Tibial artery (tissue), 4 donors: Measurements from ENCODE around the gene KCNMB4.

Experiments
- DNase-seq, 2 donors: peaks; one replicate each; pipeline ENCODE4 v3.0.0-alpha.2; 2019
- H3K27ac ChIP-seq, 2 donors: fragments of 200-600 bp; sonication (generic) in 1 of 2; 1 replicate in 1 of 2; 2 replicates in 1 of 2; pipeline ENCODE4 v1.5.1; 2018 to 2019; ENCODE audit warnings: mild to moderate bottlenecking in 1 of 2
- H3K27me3 ChIP-seq, 2 donors: fragments of 200-600 bp; sonication (generic) in 1 of 2; one replicate each; pipeline versions ENCODE4 v1.5.1 to v1.6.0; 2016 to 2019
- H3K36me3 ChIP-seq, 3 donors: fragments of 200-600 bp; sonication (generic) in 2 of 3; one replicate each; pipeline ENCODE4 v1.5.1; 2016 to 2019; ENCODE audit warnings: mild to moderate bottlenecking in 2 of 3
- H3K4me1 ChIP-seq, 4 donors: fragments of 200-600 bp; sonication (generic) in 2 of 4; 1 replicate in 3 of 4; 2 replicates in 1 of 4; pipeline ENCODE4 v1.5.1; 2016 to 2019
- H3K4me3 ChIP-seq, 2 donors: fragments of 200-600 bp; sonication (generic) in 1 of 2; 1 replicate in 1 of 2; 2 replicates in 1 of 2; pipeline ENCODE4 v1.5.1; 2018 to 2019; ENCODE audit warnings: mild to moderate bottlenecking in 2 of 2
- H3K9me3 ChIP-seq, 3 donors: fragments of 200-600 bp; sonication (generic) in 1 of 3; one replicate each; pipeline ENCODE4 v1.5.1; 2016 to 2019
- CTCF ChIP-seq, 2 experiments: fragments of 200-600 bp in 1 of 2; fragments of 450-650 bp in 1 of 2; IDR thresholded peaks; one replicate each; pipeline ENCODE4 v1.5.1; 2017 to 2019; ENCODE audit warnings: antibody characterized with exemption in 2 of 2, mild to moderate bottlenecking in 1 of 2, moderate library complexity in 1 of 2
- intact Hi-C: fragments of 100-400 bp; cut with DNase I; formaldehyde crosslinking; loops from one replicate; pipeline ENCODE4 v1.15.0; 2023; ENCODE audit warnings: low total_unique reads

KCNMB4 gene

GRCh38 chr12:70329728-70330127, 36.4 kb upstream of the KCNMB4 start:
- intact Hi-C loops = no loop called here
- H3K4me3 ChIP-seq = no peak overlapping the region
- TF ChIP-seq CTCF (IDR thresholded peaks at IDR 0.05) = no peak
- no peak overlapping the region for H3K27ac ChIP-seq
- H3K4me1 ChIP-seq = no peaks in the 10 kb centered on the region
- no peaks in the 10 kb centered on the region for H3K9me3 ChIP-seq
- H3K36me3 ChIP-seq = peaks cover 0 to 2% (median 0%) of the 10 kb centered on the region in 3 donors
- no peaks in the 10 kb centered on the region for H3K27me3 ChIP-seq
- no peak for DNase-seq

- Histone ChIP-seq H3K4me1 (no peaks in the 10 kb centered on the region), H3K4me3 (no peak overlapping the region), H3K36me3 (peaks cover 0 to under 1% (median 0%) of the 10 kb centered on the region in 3 donors), H3K9me3 (no peaks in the 10 kb centered on the region), H3K27ac (no peak overlapping the region), H3K27me3 (no peaks in the 10 kb centered on the region)
- TF ChIP-seq CTCF (IDR thresholded peaks at IDR 0.05) = no peak
- intact Hi-C loops = no loop called here
- no peak for DNase-seq
Measured at GRCh38 chr12:70330158-70330557, 35.9 kb upstream of the KCNMB4 start.

GRCh38 chr12:70332236-70332635, 33.9 kb upstream of the KCNMB4 start:
- DNase-seq = no peak
- intact Hi-C loops = no loop called here
- Histone ChIP-seq H3K9me3 (no peaks in the 10 kb centered on the region), H3K27me3 (no peaks in the 10 kb centered on the region), H3K36me3 (peaks cover 7 to 16% (median 12%) of the 10 kb centered on the region in 3 donors), H3K4me1 (no peaks in the 10 kb centered on the region), H3K27ac (no peak overlapping the region), H3K4me3 (no peak overlapping the region)
- TF ChIP-seq CTCF (IDR thresholded peaks at IDR 0.05) = no peak

GRCh38 chr12:70334742-70335141, 31.3 kb upstream of the KCNMB4 start:
- H3K4me1 ChIP-seq = no peaks in the 10 kb centered on the region
- no peaks in the 10 kb centered on the region for H3K27me3 ChIP-seq
- H3K36me3 ChIP-seq = peaks cover 29 to 34% (median 30%) of the 10 kb centered on the region in 3 donors
- H3K9me3 ChIP-seq = no peaks in the 10 kb centered on the region
- intact Hi-C loops = no loop called here
- DNase-seq = no peak
- no peak for TF ChIP-seq CTCF (IDR thresholded peaks at IDR 0.05)
- no peak overlapping the region for H3K27ac ChIP-seq
- H3K4me3 ChIP-seq = no peak overlapping the region

- Histone ChIP-seq H3K4me3 (no peak overlapping the region), H3K27ac (no peak overlapping the region), H3K4me1 (no peaks in the 10 kb centered on the region), H3K36me3 (peaks cover 62 to 66% (median 65%) of the 10 kb centered on the region in 3 donors), H3K27me3 (no peaks in the 10 kb centered on the region), H3K9me3 (no peaks in the 10 kb centered on the region)
- no peak for TF ChIP-seq CTCF (IDR thresholded peaks at IDR 0.05)
- no peak for DNase-seq
- intact Hi-C loops = no loop called here
Measured at GRCh38 chr12:70338531-70338930, 27.6 kb upstream of the KCNMB4 start.

- no peaks in the 10 kb centered on the region for H3K4me1 ChIP-seq
- H3K27ac ChIP-seq = no peak overlapping the region
- no peaks in the 10 kb centered on the region for H3K9me3 ChIP-seq
- H3K4me3 ChIP-seq = no peak overlapping the region
- no peaks in the 10 kb centered on the region for H3K27me3 ChIP-seq
- intact Hi-C loops = no loop called here
- peaks cover 14 to 28% (median 22%) of the 10 kb centered on the region in 3 donors for H3K36me3 ChIP-seq
- DNase-seq = no peak
- TF ChIP-seq CTCF (IDR thresholded peaks at IDR 0.05) = no peak
Measured at GRCh38 chr12:70351076-70351475, 15.0 kb upstream of the KCNMB4 start.
